ENCODE data around the gene SIGLEC12. TPM values are rescaled to one million over a fixed set of nuclear protein-coding genes. Genes with fewer than 3 reads are reported as not detected.

The SIGLEC12 gene
- total and polyA plus RNA-seq, 2 of the 13 experiments (the other 11 are each of a cell fraction or from before 2014, with no cell fraction given): not detected

DNA sequence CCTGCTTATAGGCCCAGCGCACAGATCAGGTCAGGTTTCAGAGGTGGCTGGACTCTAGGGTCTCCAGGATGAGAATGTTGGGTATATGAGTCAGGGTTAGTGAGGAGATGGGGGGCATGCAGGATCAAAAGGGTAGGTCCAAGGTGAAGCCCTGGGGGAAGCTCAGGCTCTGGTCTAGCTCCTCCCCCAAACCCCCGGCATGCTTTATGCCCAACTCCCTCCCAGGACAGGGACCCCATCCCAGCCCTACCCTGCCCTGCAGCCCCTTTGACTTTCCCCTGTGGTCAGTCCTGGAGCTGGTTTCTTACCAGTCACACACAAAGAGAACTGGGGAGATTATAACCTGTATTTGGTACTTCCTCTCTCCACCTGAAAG is 33.1 kb downstream of the SIGLEC12 start:
- no peak for FAIRE-seq
- Histone ChIP-seq H2AFZ (ENCODE audit: low read length) (no peak overlapping the region), H3K27me3 (ENCODE audit: control insufficient read depth in 1 of 2, insufficient read depth in 2 of 2, low read length in 2 of 2) (no peaks in the 10 kb centered on the region), H3K36me3 (replicated peaks in 1 of 2; ENCODE audit: control insufficient read depth in 1 of 2, insufficient read depth in 2 of 2, low read length in 2 of 2) (no peaks in the 10 kb centered on the region), H3K9me3 (ENCODE audit: low read length) (no peaks in the 10 kb centered on the region), H3K79me2 (ENCODE audit: insufficient read depth, low read length) (no peaks in the 10 kb centered on the region), H3K4me2 (ENCODE audit: low read depth, low read length) (no peak overlapping the region), H3K4me1 (ENCODE audit: insufficient read depth, low read length) (peaks cover 6% of the 10 kb centered on the region), H3K9ac (ENCODE audit: insufficient read depth, low read depth, low read length) (no peak overlapping the region), H3K4me3 (replicated peaks in 1 of 3; ENCODE audit: insufficient read depth in 1 of 3, low read depth in 2 of 3, low read length in 3 of 3) (no peak overlapping the region), H4K20me1 (ENCODE audit: insufficient read depth, low read length) (no peaks in the 10 kb centered on the region), H3K27ac (ENCODE audit: extremely low read length, insufficient read depth, low read length) (no peak overlapping the region)
- no TSS peak for BruUV-seq (replicated peaks)
- DNase-seq (ENCODE audit: low spot score): no peak
- intact Hi-C loops (cut with micrococcal nuclease; ENCODE audit: unreplicated experiment) (no loop called here), in situ Hi-C loops (cut with HindIII; ENCODE audit: extremely low pct_ligation_motif_present, low pct_unique_long_range_greater_than_20kb) (no loop called here)
- no peak for ATAC-seq
- 0% methylated on average over 1 of the region's 2 CpGs for WGBS (ENCODE audit: low lambda C conversion rate)
- POLR2A ChIA-PET: no interaction called here
- CTCF ChIA-PET (ENCODE audit: low intra/inter-chr PET ratio, low total read pairs): no interaction called here
- TF ChIP-seq HDAC2 (CRISPR knock-in tag; IDR thresholded peaks at IDR 0.05) (no peak), MEF2D (CRISPR knock-in tag; IDR thresholded peaks at IDR 0.05) (no peak), ZNF430 (CRISPR knock-in tag; IDR thresholded peaks at IDR 0.05) (no peak), PHB2 (IDR thresholded peaks at IDR 0.05; ENCODE audit: partially characterized antibody) (no peak), TEAD2 (CRISPR knock-in tag; IDR thresholded peaks at IDR 0.05) (no peak), ISL2 (CRISPR knock-in tag; IDR thresholded peaks at IDR 0.05) (no peak), RNF2 (conservative IDR thresholded peaks at IDR 0.05; ENCODE audit: low read depth) (no peak), KLF16 (CRISPR knock-in tag; IDR thresholded peaks at IDR 0.05) (no peak), ZNF792 (CRISPR knock-in tag; IDR thresholded peaks at IDR 0.05) (no peak), ZNF205 (CRISPR knock-in tag; IDR thresholded peaks at IDR 0.05) (no peak)
- TF ChIP-seq, protein P1, sequence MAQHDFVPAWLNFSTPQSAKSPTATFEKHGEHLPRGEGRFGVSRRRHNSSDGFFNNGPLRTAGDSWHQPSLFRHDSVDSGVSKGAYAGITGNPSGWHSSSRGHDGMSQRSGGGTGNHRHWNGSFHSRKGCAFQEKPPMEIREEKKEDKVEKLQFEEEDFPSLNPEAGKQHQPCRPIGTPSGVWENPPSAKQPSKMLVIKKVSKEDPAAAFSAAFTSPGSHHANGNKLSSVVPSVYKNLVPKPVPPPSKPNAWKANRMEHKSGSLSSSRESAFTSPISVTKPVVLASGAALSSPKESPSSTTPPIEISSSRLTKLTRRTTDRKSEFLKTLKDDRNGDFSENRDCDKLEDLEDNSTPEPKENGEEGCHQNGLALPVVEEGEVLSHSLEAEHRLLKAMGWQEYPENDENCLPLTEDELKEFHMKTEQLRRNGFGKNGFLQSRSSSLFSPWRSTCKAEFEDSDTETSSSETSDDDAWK (CRISPR knock-in tag; IDR thresholded peaks at IDR 0.05): no peak
- TF ChIP-seq, protein P2, sequence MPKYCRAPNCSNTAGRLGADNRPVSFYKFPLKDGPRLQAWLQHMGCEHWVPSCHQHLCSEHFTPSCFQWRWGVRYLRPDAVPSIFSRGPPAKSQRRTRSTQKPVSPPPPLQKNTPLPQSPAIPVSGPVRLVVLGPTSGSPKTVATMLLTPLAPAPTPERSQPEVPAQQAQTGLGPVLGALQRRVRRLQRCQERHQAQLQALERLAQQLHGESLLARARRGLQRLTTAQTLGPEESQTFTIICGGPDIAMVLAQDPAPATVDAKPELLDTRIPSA (CRISPR knock-in tag; IDR thresholded peaks at IDR 0.05; ENCODE audit: borderline replicate concordance): no peak
- TF ChIP-seq, protein P3, sequence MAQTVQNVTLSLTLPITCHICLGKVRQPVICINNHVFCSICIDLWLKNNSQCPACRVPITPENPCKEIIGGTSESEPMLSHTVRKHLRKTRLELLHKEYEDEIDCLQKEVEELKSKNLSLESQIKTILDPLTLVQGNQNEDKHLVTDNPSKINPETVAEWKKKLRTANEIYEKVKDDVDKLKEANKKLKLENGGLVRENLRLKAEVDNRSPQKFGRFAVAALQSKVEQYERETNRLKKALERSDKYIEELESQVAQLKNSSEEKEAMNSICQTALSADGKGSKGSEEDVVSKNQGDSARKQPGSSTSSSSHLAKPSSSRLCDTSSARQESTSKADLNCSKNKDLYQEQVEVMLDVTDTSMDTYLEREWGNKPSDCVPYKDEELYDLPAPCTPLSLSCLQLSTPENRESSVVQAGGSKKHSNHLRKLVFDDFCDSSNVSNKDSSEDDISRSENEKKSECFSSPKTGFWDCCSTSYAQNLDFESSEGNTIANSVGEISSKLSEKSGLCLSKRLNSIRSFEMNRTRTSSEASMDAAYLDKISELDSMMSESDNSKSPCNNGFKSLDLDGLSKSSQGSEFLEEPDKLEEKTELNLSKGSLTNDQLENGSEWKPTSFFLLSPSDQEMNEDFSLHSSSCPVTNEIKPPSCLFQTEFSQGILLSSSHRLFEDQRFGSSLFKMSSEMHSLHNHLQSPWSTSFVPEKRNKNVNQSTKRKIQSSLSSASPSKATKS (CRISPR knock-in tag; IDR thresholded peaks at IDR 0.05): no peak

Data from HepG2 (cell line).